ENCODE measurements around the gene C6orf132. TPM values are rescaled to one million over a fixed set of nuclear protein-coding genes. Genes with fewer than 3 reads are reported as not detected.
A peak's percentile ranks its signal among the peaks of the same experiment; 100 is the strongest.

The C6orf132 gene
- total and polyA plus RNA-seq, 8 donors = 27.4 to 99.2 (median 73.3) TPM

DNA sequence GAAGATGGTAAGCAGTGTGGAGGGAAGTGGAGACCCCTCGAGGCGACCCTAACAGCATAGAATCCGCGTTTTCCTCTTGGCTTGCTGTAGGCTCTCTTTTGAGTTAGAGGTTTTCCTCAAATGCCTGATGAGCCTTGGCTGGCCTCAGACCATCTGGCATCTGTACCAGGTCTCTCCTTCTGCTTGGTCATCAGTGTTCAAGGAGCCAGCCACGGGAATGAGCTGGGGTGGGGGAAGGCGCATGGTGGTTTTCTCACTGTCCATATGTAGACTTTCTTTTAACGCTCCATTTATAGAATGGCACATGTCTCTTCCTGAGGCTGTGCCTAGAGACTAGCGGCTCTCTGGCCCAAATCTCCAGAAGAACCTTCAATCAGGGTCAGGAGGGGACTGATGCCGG lies 22.6 kb upstream of the C6orf132 start:
- Histone ChIP-seq H3K27me3 (peaks cover 0 to 3% (median 0%) of the 10 kb centered on the region in 3 donors), H3K4me1 (peaks cover 0 to 9% (median 0%) of the 10 kb centered on the region in 4 donors), H3K4me3 (no peak overlapping the region), H3K27ac (no peak overlapping the region), H3K9me3 (no peaks in the 10 kb centered on the region), H3K36me3 (no peaks in the 10 kb centered on the region)
- TF ChIP-seq POLR2AphosphoS5 (IDR thresholded peaks at IDR 0.05) (no peak), POLR2A (IDR thresholded peaks at IDR 0.05) (no peak), EP300 (IDR thresholded peaks at IDR 0.05) (no peak)
- TF ChIP-seq, protein P1, sequence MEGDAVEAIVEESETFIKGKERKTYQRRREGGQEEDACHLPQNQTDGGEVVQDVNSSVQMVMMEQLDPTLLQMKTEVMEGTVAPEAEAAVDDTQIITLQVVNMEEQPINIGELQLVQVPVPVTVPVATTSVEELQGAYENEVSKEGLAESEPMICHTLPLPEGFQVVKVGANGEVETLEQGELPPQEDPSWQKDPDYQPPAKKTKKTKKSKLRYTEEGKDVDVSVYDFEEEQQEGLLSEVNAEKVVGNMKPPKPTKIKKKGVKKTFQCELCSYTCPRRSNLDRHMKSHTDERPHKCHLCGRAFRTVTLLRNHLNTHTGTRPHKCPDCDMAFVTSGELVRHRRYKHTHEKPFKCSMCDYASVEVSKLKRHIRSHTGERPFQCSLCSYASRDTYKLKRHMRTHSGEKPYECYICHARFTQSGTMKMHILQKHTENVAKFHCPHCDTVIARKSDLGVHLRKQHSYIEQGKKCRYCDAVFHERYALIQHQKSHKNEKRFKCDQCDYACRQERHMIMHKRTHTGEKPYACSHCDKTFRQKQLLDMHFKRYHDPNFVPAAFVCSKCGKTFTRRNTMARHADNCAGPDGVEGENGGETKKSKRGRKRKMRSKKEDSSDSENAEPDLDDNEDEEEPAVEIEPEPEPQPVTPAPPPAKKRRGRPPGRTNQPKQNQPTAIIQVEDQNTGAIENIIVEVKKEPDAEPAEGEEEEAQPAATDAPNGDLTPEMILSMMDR (IDR thresholded peaks at IDR 0.05) = no peak
- no peak for DNase-seq
- intact Hi-C loops (cut with DNase I; ENCODE audit: low total_unique reads) = loop anchor here (5.0 kb wide), 1 partner anchor 88 kb away; no protein-coding TSS in a partner anchor
- WGBS, 5 donors = 79 to 92% (median 83%) methylated on average over 9 of the region's 9 CpGs

DNA sequence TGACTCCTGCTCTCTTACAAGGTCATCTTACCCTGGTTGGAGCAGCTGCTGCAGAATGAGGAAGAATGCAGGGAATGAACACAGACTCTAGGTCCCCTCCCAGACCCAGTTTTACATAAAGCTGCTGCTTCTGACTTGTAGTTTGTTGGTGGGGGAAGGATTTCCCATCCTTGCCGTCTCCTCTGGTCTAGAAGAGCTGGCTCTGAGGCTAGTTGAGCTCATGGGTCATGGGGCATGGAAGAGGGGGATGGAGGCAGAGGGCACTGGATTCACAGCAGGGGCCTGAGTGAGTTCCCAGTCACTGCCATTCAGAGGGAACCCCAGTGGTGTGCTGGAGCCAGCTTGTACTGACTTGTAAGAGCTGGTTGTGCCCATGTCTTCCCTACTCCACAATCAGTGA lies 21.6 kb upstream of the C6orf132 start:
- intact Hi-C loops (cut with DNase I; ENCODE audit: low total_unique reads) = no loop called here
- no peaks in the 10 kb centered on the region for H3K36me3 ChIP-seq
- peak in 1 of 2 donors; percentile 39 for DNase-seq
- no peaks in the 10 kb centered on the region for H3K9me3 ChIP-seq
- peaks cover 0 to 9% (median 0%) of the 10 kb centered on the region in 4 donors for H3K4me1 ChIP-seq
- no peak overlapping the region for H3K27ac ChIP-seq
- peaks cover 0 to 3% (median 0%) of the 10 kb centered on the region in 3 donors for H3K27me3 ChIP-seq
- WGBS, 5 donors = 42 to 78% (median 60%) methylated on average over 1 of the region's 1 CpG
- no peak for TF ChIP-seq POLR2AphosphoS5 (IDR thresholded peaks at IDR 0.05)
- TF ChIP-seq EP300 (IDR thresholded peaks at IDR 0.05) = no peak
- TF ChIP-seq POLR2A (IDR thresholded peaks at IDR 0.05) = no peak
- TF ChIP-seq, protein P1 (IDR thresholded peaks at IDR 0.05) = no peak
- H3K4me3 ChIP-seq = no peak overlapping the region

DNA sequence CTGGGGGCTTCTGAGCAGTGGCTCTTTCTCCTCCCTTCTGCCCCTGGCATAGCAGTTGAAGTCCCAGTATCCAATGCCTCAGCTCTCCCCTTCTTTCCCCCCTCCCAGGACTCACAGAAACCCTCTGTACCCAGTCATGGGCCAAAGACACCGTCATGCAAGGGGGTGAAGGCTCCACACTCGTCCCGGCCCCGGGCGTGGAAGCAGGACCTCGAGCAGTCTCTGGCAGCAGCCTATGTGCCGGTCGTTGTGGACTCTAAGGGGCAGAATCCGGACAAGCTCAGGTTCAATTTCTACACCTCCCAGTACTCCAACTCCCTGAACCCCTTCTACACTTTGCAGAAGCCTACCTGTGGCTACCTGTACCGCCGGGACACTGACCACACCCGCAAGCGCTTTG lies 20.4 kb upstream of the C6orf132 start:
- TF ChIP-seq, protein P1 (IDR thresholded peaks at IDR 0.05) = no peak
- TF ChIP-seq POLR2AphosphoS5 (IDR thresholded peaks at IDR 0.05) (no peak), POLR2A (IDR thresholded peaks at IDR 0.05) (no peak), EP300 (IDR thresholded peaks at IDR 0.05) (no peak)
- Histone ChIP-seq H3K4me1 (peaks cover 0 to 9% (median 0%) of the 10 kb centered on the region in 4 donors), H3K36me3 (no peaks in the 10 kb centered on the region), H3K4me3 (no peak overlapping the region), H3K27ac (no peak overlapping the region), H3K9me3 (no peaks in the 10 kb centered on the region), H3K27me3 (peaks cover 0 to 3% (median 0%) of the 10 kb centered on the region in 3 donors)
- intact Hi-C loops (cut with DNase I; ENCODE audit: low total_unique reads) = no loop called here
- DNase-seq = no peak
- WGBS, 5 donors = 77 to 82% (median 81%) methylated on average over 13 of the region's 13 CpGs

DNA sequence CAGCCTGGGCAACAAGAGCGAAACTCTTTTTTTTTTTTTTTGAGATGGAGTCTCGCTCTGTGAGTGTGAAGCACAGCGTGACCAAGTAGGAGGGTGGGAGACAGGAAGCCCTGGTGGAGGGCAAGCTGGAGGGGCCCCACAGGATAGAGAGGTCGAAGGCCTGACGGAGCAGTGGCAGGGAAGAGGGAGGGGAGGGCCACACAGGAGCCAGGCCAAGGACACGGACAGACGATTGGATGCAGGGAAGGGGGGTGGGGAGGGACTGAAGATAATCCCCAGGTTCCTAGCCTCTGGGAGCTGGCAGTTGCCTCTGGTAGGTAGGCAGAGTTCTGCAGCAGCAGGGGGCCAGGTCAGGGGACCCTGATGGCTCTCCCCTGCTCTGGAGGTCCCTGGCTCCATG lies 20.0 kb upstream of the C6orf132 start:
- Histone ChIP-seq H3K9me3 (no peaks in the 10 kb centered on the region), H3K36me3 (no peaks in the 10 kb centered on the region), H3K4me1 (peaks cover 0 to 9% (median 0%) of the 10 kb centered on the region in 4 donors), H3K4me3 (no peak overlapping the region), H3K27me3 (peaks cover 0 to 3% (median 0%) of the 10 kb centered on the region in 3 donors), H3K27ac (no peak overlapping the region)
- TF ChIP-seq EP300 (IDR thresholded peaks at IDR 0.05) (no peak), POLR2AphosphoS5 (IDR thresholded peaks at IDR 0.05) (no peak), POLR2A (IDR thresholded peaks at IDR 0.05) (no peak)
- TF ChIP-seq, protein P1 (IDR thresholded peaks at IDR 0.05) = no peak
- DNase-seq = no peak
- WGBS, 5 donors = 48 to 62% (median 61%) methylated on average over 7 of the region's 7 CpGs
- intact Hi-C loops (cut with DNase I; ENCODE audit: low total_unique reads) = no loop called here
